Inferior parietal cortex (tissue), 1 donor: ENCODE results near the gene KRCC1.
"Not testable (repeated sequence)": the region's sequence is repeated elsewhere in the genome, so short reads cannot be mapped to it uniquely, and the experiment has no call there.

Source experiments
- DNase-seq: peaks from one replicate; pipeline ENCODE4 v3.0.0-alpha.2; 2016; ENCODE audit errors: extremely low spot score

Gene KRCC1

GRCh38 chr2:88042476-88042875, 13.1 kb downstream of the KRCC1 start:
- DNase-seq = no peak

GRCh38 chr2:88038263-88039105, 17.1 kb downstream of the KRCC1 start:
- no peak for DNase-seq

GRCh38 chr2:88036606-88037005, 19.0 kb downstream of the KRCC1 start:
- no peak for DNase-seq

GRCh38 chr2:88036182-88036581, 19.4 kb downstream of the KRCC1 start:
- DNase-seq = no peak

- no peak for DNase-seq
Measured at GRCh38 chr2:88032070-88032702, 23.4 kb downstream of the KRCC1 start.

- DNase-seq = no peak
Measured at GRCh38 chr2:88028931-88029330, 26.7 kb downstream of the KRCC1 start.

GRCh38 chr2:88027697-88028389, 27.7 kb downstream of the KRCC1 start:
- no peak for DNase-seq

GRCh38 chr2:88024509-88024908, 31.1 kb downstream of the KRCC1 start:
- no peak for DNase-seq

GRCh38 chr2:88022669-88022921, 33.0 kb downstream of the KRCC1 start:
- no peak for DNase-seq

GRCh38 chr2:88019985-88020384, 35.6 kb downstream of the KRCC1 start:
- DNase-seq = no peak

GRCh38 chr2:88018909-88019308, 36.7 kb downstream of the KRCC1 start:
- no peak for DNase-seq

- DNase-seq = not testable (repeated sequence)
Measured at GRCh38 chr2:88018077-88018805, 37.3 kb downstream of the KRCC1 start.

- not testable (repeated sequence) for DNase-seq
Measured at GRCh38 chr2:88017780-88018038, 37.9 kb downstream of the KRCC1 start.

- no peak for DNase-seq
Measured at GRCh38 chr2:88016960-88017779, 38.4 kb downstream of the KRCC1 start.

GRCh38 chr2:88016086-88016959, 39.3 kb downstream of the KRCC1 start, which contains the start of gene RNU2-63P:
RNU2-63P (minus strand) TSS chr2:88016547.
- DNase-seq = peak; percentile 67

- peak; percentile 50 for DNase-seq
Measured at GRCh38 chr2:88011011-88011410, 44.6 kb downstream of the KRCC1 start.

- no peak for DNase-seq
Measured at GRCh38 chr2:88010136-88010535, 45.4 kb downstream of the KRCC1 start.

- no peak for DNase-seq
Measured at GRCh38 chr2:88006912-88007439, 48.6 kb downstream of the KRCC1 start.

- no peak for DNase-seq
Measured at GRCh38 chr2:88005776-88006175, 49.8 kb downstream of the KRCC1 start.

- no peak for DNase-seq
Measured at GRCh38 chr2:88003074-88003755, 52.4 kb downstream of the KRCC1 start.
